Fibroblast of skin of right quadriceps (primary cell): ENCODE results near the gene GJA4.

Source experiments
- DNase-seq: peaks from one replicate; pipeline ENCODE4 v3.0.0-alpha.2; 2013

Gene GJA4

GRCh38 chr1:34840426-34840825, 47.6 kb downstream of the GJA4 start:
- no peak for DNase-seq

- no peak for DNase-seq
These were observed 49.3 kb downstream of the GJA4 start for GRCh38 chr1:34842073-34842472.

DNA sequence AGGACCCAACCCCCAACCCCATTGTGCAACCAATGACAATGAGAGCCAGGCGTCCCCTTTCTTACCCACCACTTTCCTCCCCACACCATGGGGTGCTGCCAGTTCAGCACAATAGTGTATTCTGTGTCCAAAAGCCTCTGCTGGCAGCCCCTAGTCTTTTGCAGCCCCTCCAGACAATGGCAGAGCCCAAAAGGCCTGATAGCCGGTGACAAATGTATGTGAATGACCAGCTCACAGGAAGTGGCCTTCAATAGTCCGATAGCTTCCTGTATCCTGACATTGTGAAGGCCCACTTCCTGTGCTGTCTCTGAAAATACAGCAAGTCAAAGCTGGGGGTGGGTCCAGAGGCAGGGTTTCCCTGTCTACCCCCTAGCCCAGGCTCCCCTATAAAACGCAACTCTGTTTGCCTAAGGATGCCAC, 50.2 kb downstream of the GJA4 start:
- no peak for DNase-seq

GRCh38 chr1:34843392-34844251, 50.8 kb downstream of the GJA4 start:
- DNase-seq: no peak

GRCh38 chr1:34844252-34844634, 51.4 kb downstream of the GJA4 start:
- no peak for DNase-seq
